Measurements from ENCODE around the gene SHC4. TPM values are rescaled to one million over a fixed set of nuclear protein-coding genes. Genes with fewer than 3 reads are reported as not detected.

The SHC4 gene
- total and polyA plus RNA-seq, 4 donors: 0.09 to 1.9 (median 0.44) TPM

DNA sequence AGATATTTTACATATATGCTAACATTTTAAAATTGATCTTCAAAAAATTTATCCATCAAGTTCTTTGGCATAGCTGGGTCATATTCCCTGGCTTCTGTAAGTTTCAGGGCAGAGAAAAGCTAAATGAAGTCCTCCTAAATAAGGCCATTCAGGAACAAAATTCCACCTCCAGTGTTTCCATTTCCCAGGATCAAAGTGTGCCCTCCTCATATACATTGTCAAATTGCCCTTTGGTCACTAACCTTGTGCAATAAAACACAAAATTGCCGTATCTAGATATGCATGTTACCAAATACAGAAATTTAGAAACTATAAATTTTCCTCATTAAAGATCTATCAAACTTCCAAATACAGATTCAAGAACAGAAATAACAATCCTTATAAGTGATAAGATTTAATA is 163.5 kb downstream of the SHC4 start:
- no peaks in the 10 kb centered on the region for H3K9me3 ChIP-seq (ENCODE audit: control insufficient read depth in 4 of 4, insufficient read depth in 3 of 4, low read length in 3 of 4)
- TF ChIP-seq, protein P1, sequence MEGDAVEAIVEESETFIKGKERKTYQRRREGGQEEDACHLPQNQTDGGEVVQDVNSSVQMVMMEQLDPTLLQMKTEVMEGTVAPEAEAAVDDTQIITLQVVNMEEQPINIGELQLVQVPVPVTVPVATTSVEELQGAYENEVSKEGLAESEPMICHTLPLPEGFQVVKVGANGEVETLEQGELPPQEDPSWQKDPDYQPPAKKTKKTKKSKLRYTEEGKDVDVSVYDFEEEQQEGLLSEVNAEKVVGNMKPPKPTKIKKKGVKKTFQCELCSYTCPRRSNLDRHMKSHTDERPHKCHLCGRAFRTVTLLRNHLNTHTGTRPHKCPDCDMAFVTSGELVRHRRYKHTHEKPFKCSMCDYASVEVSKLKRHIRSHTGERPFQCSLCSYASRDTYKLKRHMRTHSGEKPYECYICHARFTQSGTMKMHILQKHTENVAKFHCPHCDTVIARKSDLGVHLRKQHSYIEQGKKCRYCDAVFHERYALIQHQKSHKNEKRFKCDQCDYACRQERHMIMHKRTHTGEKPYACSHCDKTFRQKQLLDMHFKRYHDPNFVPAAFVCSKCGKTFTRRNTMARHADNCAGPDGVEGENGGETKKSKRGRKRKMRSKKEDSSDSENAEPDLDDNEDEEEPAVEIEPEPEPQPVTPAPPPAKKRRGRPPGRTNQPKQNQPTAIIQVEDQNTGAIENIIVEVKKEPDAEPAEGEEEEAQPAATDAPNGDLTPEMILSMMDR (IDR thresholded peaks at IDR 0.05; ENCODE audit: control extremely low read depth, extremely low read depth): no peak
- no peak overlapping the region for H3K4me3 ChIP-seq
- 47 to 84% methylated on average over 1 of the region's 1 CpG for WGBS, 2 donors
- H3K27me3 ChIP-seq (ENCODE audit: control insufficient read depth in 3 of 3, insufficient read depth in 3 of 3, low read length in 2 of 3): no peaks in the 10 kb centered on the region
- peaks cover 0 to 3% (median 0%) of the 10 kb centered on the region in 5 donors for H3K4me1 ChIP-seq (ENCODE audit: control insufficient read depth in 5 of 5, insufficient read depth in 5 of 5, low read length in 5 of 5)
- H3K9ac ChIP-seq (ENCODE audit: insufficient read depth in 1 of 2, low read length in 2 of 2): no peak overlapping the region
- H3K27ac ChIP-seq (ENCODE audit: low read depth in 1 of 2, low read length in 1 of 2): no peak overlapping the region
- peaks cover 0 to 9% (median 0%) of the 10 kb centered on the region in 4 donors for H3K36me3 ChIP-seq (ENCODE audit: control insufficient read depth in 4 of 4, insufficient read depth in 4 of 4, low read length in 4 of 4)
- no peak for DNase-seq
- ATAC-seq (ENCODE audit: insufficient read depth, low FRiP score): no peak

DNA sequence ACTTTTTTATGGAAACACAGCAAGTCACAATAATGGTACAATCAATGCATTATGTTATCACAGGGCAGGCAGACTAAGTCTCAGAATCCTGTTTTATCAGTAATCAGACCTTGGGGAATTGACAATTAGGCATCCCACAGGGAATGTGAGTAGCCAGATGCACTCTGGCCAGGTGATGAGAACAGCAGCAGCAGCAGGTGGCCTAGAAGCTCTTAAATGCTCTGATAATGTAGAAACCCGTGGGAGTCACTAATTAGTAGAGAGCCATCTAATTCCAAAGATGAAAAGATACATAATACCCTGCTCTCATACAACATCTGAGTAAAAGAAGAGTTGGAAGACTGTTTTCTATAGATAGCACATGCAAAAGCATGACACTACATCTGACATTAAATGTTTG is 165.4 kb downstream of the SHC4 start:
- no peak overlapping the region for H3K27ac ChIP-seq (ENCODE audit: low read depth in 1 of 2, low read length in 1 of 2)
- TF ChIP-seq, protein P1 (IDR thresholded peaks at IDR 0.05; ENCODE audit: control extremely low read depth, extremely low read depth): no peak
- no peaks in the 10 kb centered on the region for H3K27me3 ChIP-seq (ENCODE audit: control insufficient read depth in 3 of 3, insufficient read depth in 3 of 3, low read length in 2 of 3)
- no peaks in the 10 kb centered on the region for H3K9me3 ChIP-seq (ENCODE audit: control insufficient read depth in 4 of 4, insufficient read depth in 3 of 4, low read length in 3 of 4)
- peaks cover 0 to 3% (median 0%) of the 10 kb centered on the region in 5 donors for H3K4me1 ChIP-seq (ENCODE audit: control insufficient read depth in 5 of 5, insufficient read depth in 5 of 5, low read length in 5 of 5)
- DNase-seq (no peak), ATAC-seq (ENCODE audit: insufficient read depth, low FRiP score) (no peak)
- no peak overlapping the region for H3K9ac ChIP-seq (ENCODE audit: insufficient read depth in 1 of 2, low read length in 2 of 2)
- no peak overlapping the region for H3K4me3 ChIP-seq
- peaks cover 0 to 9% (median 0%) of the 10 kb centered on the region in 4 donors for H3K36me3 ChIP-seq (ENCODE audit: control insufficient read depth in 4 of 4, insufficient read depth in 4 of 4, low read length in 4 of 4)
- 84 to 93% methylated on average over 1 of the region's 1 CpG for WGBS, 2 donors

DNA sequence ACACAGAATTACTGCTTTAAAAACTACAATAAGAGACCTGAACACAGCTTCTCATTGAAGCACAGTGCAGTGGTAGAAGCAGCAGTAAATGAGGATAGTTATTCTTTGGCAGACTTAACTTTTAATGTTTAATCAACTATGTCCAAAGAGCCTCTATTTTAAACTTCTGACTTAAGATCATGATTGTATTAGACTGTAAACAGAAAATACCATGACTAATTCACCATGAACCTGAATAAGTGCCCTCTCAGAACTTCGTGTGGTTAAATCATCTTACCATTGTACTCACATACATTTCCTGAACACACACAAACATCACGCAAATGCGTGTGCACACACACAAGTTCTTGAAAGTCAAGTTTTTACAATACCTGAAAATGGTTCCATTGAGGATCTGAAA is 166.8 kb downstream of the SHC4 start:
- no peak overlapping the region for H3K9ac ChIP-seq (ENCODE audit: insufficient read depth in 1 of 2, low read length in 2 of 2)
- H3K4me3 ChIP-seq: no peak overlapping the region
- H3K4me1 ChIP-seq (ENCODE audit: control insufficient read depth in 5 of 5, insufficient read depth in 5 of 5, low read length in 5 of 5): peaks cover 0 to 3% (median 0%) of the 10 kb centered on the region in 5 donors
- WGBS, 2 donors: 45 to 54% methylated on average over 3 of the region's 3 CpGs
- no peaks in the 10 kb centered on the region for H3K9me3 ChIP-seq (ENCODE audit: control insufficient read depth in 4 of 4, insufficient read depth in 3 of 4, low read length in 3 of 4)
- ATAC-seq (ENCODE audit: insufficient read depth, low FRiP score) (peak; percentile 19), DNase-seq (no peak)
- TF ChIP-seq, protein P1 (IDR thresholded peaks at IDR 0.05; ENCODE audit: control extremely low read depth, extremely low read depth): no peak
- H3K36me3 ChIP-seq (ENCODE audit: control insufficient read depth in 4 of 4, insufficient read depth in 4 of 4, low read length in 4 of 4): peaks cover 0 to 9% (median under 1%) of the 10 kb centered on the region in 4 donors
- no peak overlapping the region for H3K27ac ChIP-seq (ENCODE audit: low read depth in 1 of 2, low read length in 1 of 2)
- no peaks in the 10 kb centered on the region for H3K27me3 ChIP-seq (ENCODE audit: control insufficient read depth in 3 of 3, insufficient read depth in 3 of 3, low read length in 2 of 3)

DNA sequence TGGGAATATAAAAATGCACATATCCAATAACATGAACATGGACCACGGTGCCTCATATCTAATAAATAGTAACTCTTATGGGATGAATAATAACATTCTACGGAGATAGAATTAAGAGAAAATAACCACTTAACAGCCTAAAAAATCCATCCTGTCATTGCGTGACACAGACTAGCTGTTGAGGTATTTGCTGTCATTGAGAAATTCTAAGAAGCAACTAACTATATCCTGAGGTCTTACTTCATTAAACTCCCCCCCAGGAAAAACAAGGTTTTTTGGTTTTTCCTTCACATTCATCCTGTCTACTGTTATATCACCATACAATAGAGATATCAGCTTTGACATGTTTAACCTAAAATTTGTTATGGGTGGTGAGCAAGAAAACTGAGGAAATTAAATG is 167.2 kb downstream of the SHC4 start:
- 89 to 91% methylated on average over 3 of the region's 3 CpGs for WGBS, 2 donors
- H3K36me3 ChIP-seq (ENCODE audit: control insufficient read depth in 4 of 4, insufficient read depth in 4 of 4, low read length in 4 of 4): peaks cover 0 to 9% (median under 1%) of the 10 kb centered on the region in 4 donors
- H3K27ac ChIP-seq (ENCODE audit: low read depth in 1 of 2, low read length in 1 of 2): no peak overlapping the region
- ATAC-seq (ENCODE audit: insufficient read depth, low FRiP score) (no peak), DNase-seq (no peak)
- H3K4me1 ChIP-seq (ENCODE audit: control insufficient read depth in 5 of 5, insufficient read depth in 5 of 5, low read length in 5 of 5): peaks cover 0 to 3% (median 0%) of the 10 kb centered on the region in 5 donors
- no peak overlapping the region for H3K9ac ChIP-seq (ENCODE audit: insufficient read depth in 1 of 2, low read length in 2 of 2)
- H3K9me3 ChIP-seq (ENCODE audit: control insufficient read depth in 4 of 4, insufficient read depth in 3 of 4, low read length in 3 of 4): no peaks in the 10 kb centered on the region
- H3K4me3 ChIP-seq: no peak overlapping the region
- no peaks in the 10 kb centered on the region for H3K27me3 ChIP-seq (ENCODE audit: control insufficient read depth in 3 of 3, insufficient read depth in 3 of 3, low read length in 2 of 3)
- TF ChIP-seq, protein P1 (IDR thresholded peaks at IDR 0.05; ENCODE audit: control extremely low read depth, extremely low read depth): no peak

All from lung (tissue), 12 donors.